Stimulated activated CD8-positive, alpha-beta memory T cell treated with anti-CD3 and anti-CD28 coated beads, Interleukin-12 subunit alpha, Interleukin-12 subunit beta, amount 100 ng/mL, for 1 hour (primary cell): ENCODE data around the gene DTD1.

Source experiments
- DNase-seq: peaks from one replicate; pipeline ENCODE4 v3.0.0-alpha.2; 2020; ENCODE audit warnings: low read depth

Gene DTD1

DNA sequence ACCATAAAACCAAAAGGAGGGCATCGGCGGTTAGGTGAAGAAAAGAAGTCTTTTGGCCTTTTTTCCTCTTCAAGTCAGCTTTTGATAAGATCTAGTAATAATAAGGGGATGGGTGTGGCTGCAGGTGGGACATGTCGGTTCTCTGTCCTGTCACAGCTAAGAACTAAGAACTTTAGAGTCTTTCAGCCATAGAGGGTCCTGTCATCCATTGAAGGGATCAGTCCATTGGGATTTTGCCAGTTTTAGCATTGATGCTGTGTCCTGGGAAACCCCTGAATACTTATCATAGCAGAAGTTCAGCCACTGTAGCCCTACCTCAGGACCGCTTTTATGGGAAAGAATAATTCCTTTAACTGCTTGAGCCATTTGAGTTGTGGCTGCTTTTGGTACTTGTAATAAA is 207.5 kb downstream of the DTD1 start:
- no peak for DNase-seq

DNA sequence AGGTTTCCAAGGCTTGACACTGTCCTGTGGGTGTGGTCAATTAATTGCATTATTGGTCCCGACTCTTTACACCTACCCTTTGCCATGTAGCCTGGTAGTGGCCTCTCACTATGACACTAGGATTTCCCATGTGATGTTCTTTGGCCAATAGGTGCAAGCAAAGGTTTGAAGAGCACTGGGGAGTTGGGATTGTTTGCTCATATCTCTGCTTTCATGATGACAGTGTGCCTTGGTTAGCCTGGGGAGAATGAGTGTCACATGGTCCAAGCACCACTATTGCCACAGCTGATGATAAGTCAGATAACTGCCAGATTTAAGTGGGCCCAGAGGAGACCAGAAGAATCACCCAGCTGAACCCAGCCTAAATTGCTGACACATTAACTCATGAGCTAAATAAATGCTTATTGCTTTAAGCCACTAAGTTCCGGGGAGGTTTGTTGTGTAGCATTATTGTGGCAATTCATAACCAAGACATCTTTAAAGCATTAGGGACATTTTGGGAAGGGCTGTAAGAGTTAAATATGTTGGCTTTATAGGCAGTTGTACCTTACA is 208.5 kb downstream of the DTD1 start:
- DNase-seq: no peak

GRCh38 chr20:18801516-18801915 is 213.7 kb downstream of the DTD1 start:
- no peak for DNase-seq

DNA sequence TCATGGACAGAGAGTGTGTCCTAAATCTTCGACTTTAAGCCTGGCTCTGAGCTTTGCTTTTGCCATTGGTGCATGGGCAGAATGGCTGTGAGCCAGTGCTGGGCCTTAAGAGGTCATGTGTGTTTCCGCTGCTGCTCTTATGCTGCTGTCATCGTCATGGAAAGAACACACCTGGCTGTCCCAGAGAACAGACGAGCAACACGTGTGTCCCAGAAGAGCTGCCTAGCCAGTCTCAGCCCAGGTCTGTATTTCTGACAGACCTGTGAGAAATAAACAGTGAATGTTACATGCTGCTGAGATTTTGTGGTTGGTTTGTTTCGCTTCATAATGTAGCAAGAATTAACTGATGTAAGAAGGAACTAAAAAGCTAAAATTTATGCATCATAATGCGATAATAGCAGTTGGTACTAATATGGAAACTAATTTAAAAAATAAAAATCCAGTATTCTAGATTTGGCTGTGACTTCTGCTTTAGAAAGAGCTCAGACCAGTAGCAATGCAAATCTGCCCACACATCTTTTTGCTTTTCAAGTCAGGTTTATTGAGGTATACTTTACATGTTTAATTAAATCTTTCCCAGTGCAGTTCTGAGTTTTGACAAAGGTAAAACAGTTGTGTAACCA is 214.3 kb downstream of the DTD1 start:
- DNase-seq: no peak

DNA sequence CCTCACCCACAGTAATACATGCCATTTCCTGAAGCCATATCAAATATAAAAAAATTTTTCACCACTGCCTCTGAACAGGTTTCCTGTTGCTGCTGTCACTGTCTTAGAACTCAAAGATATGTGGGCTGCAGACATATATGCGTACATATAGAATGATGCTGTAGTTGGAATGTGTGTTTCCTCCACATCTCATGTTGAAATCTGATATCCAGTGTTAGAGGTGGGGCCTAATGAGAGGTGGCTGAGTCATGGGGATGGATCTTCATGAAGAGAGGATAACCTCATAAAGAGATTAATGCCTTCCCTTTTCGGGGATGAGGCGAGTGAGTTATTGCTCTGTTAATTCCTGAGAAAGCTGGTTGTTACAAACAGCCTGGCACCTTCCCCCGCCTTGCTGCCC is 218.0 kb downstream of the DTD1 start:
- DNase-seq: no peak

GRCh38 chr20:18808712-18809111 is 220.9 kb downstream of the DTD1 start:
- DNase-seq: no peak

DNA sequence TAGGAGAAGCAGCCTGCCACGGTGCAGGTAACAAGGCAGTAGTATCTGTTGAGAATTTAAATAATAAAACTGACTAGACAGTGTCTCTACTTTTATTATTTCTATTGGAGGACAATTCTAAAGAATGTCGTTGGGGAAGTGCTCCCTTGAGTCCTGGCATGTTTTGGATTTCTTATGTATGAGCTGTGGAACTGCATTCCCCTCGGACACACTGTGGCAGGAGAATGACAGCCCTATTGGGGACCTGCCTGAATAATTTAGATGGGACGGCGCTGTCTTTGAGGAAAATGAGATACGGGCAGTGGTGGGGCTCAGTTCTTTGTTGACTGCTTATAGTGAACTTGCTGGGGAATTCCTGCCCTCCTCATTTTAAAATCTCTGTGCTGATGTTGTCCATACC is 223.3 kb downstream of the DTD1 start:
- no peak for DNase-seq

GRCh38 chr20:18811904-18812303 is 224.1 kb downstream of the DTD1 start:
- DNase-seq: no peak

- no peak for DNase-seq
Measured at GRCh38 chr20:18813483-18813882, 225.6 kb downstream of the DTD1 start, which contains the start of gene SCP2D1. Gene SCP2D1, plus strand, starts transcription at chr20:18813783. Its CDS starts 33 bp downstream, at chr20:18813816.

- DNase-seq: no peak
Measured at GRCh38 chr20:18815194-18815942, 227.5 kb downstream of the DTD1 start.
